GM21381 (cell line): ENCODE results near the gene KRTAP4-6.
"Not testable (repeated sequence)": the region's sequence is repeated elsewhere in the genome, so short reads cannot be mapped to it uniquely, and the experiment has no call there.

Source experiments
- ATAC-seq: cut with Tn5 transposase; IDR thresholded peaks from one replicate; pipeline ENCODE4 v1.9.1; 2021; ENCODE audit warnings: mild to moderate bottlenecking, moderate library complexity; ENCODE audit not compliant: unreplicated experiment

Gene KRTAP4-6

DNA sequence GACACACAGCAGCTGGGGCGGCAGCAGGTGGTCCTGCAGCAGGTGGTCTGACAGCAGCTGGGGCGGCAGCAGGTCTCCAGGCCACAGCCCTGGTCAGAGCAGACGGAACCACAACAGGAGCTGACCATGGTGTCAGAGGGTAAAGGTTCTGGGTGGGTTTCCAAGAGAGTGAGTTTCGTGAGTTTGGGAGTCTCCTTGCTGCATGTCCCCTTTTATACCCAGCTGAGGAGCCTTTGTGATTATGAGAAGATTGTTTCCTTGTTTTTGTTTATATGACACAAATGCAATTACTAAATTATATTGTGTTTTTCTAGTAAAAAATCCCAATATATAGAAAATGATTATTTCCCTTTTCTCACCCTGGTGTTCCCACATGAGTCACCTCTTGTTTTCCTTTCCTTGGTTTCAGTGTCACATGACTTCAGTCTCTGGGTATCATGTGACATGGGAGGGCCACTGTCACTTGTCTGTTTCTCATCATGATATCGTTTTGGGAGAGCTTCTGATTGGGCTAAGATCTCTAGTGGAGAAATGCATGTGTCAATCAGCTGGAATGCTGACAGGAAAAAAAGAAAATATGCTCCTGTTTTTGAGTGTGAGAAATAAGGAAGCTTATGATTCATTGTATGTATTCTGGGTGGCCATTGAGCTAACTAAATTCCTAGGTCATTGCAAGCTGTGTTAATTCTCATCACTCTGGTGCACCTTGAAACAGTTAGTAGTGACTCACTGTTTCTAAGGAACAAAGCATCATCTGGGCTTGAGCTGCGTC lies at the start of gene KRTAP4-6:
Gene KRTAP4-6 (minus strand): TSS at position 185 of the 772 bp plus-strand sequence. CDS start 57 bp downstream, at position 128.
- ATAC-seq = no peak

DNA sequence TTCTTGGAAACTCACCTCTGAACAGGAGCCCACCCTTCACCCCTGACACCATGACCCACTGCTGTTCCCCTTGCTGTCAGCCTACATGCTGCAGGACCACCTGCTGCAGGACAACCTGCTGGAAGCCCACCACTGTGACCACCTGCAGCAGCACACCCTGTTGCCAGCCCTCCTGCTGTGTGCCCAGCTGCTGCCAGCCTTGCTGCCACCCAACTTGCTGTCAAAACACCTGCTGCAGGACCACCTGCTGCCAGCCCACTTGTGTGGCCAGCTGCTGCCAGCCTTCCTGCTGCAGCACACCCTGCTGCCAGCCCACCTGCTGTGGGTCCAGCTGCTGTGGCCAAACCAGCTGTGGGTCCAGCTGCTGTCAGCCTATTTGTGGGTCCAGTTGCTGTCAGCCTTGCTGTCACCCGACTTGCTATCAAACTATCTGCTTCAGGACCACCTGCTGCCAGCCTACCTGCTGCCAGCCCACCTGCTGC lies 49.5 kb upstream of the KRTAP4-6 start, which contains the start of gene KRTAP9-1:
Gene KRTAP9-1 (plus strand): TSS at position 51 of the 482 bp plus-strand sequence. CDS start 0 bp downstream, at position 51.
- ATAC-seq = not testable (repeated sequence)

DNA sequence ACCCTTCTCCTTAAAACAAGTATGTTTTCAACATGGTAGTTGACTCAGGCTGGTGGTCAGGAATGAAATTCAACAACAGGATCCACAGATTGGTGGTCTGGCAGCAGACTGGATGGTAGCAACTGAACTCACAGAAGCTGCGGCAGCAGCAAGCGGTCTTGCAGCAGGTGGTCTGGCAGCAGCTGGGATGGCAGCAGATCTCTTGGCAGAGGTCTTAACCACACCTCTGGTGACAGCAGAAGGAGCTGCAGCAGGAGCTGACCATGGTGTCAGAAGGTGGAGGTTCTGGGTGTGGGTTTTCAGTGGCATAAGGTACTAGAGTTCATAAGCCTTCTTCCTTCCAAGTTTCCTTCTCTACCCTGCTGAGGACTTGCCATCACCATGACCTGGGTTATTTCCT lies 46.5 kb upstream of the KRTAP4-6 start:
- no peak for ATAC-seq

DNA sequence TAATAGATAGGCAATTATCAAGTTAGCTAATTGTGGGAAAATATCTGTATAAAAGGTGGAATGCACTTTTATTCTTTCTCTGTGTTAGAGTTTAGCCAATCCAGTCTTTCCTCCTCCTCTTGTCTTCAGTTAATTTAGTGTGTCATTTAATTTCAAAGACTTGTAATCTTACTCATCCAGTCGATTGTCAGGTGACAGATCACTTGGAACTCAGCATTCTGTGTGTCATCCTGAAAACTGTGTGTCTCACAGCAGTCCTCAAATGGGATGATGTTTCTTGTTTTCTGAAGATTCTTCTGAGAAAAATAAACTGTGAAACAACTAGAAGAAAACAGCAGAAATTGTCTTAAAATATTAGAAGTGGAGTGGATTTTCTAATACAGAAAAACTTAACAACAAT lies 44.7 kb upstream of the KRTAP4-6 start:
- ATAC-seq = no peak

DNA sequence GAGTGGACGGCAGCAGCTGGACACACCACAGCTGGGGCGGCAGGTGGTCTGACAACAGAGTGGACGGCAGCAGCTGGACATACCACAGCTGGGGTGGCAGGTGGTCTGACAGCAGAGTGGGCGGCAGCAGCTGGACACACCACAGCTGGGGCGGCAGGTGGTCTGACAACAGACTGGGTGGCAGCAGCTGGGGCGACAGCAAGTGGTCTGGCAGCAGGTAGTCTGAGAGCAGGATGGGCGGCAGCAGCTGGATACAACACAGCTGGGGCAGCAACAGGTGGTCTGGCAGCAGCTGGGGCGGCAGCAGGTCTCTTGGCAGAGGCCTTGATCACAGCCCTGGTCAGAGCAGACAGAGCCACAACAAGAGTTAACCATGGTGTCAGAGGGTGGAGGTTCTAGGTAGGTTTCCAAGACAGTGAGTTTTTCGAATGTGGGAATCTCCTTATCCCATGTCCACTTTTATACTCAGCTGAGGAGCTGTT lies 44.2 kb upstream of the KRTAP4-6 start, which contains the start of gene KRTAP4-1:
Gene KRTAP4-1 (minus strand): TSS at position 432 of the 482 bp plus-strand sequence. CDS start 57 bp downstream, at position 375.
- ATAC-seq = no peak

DNA sequence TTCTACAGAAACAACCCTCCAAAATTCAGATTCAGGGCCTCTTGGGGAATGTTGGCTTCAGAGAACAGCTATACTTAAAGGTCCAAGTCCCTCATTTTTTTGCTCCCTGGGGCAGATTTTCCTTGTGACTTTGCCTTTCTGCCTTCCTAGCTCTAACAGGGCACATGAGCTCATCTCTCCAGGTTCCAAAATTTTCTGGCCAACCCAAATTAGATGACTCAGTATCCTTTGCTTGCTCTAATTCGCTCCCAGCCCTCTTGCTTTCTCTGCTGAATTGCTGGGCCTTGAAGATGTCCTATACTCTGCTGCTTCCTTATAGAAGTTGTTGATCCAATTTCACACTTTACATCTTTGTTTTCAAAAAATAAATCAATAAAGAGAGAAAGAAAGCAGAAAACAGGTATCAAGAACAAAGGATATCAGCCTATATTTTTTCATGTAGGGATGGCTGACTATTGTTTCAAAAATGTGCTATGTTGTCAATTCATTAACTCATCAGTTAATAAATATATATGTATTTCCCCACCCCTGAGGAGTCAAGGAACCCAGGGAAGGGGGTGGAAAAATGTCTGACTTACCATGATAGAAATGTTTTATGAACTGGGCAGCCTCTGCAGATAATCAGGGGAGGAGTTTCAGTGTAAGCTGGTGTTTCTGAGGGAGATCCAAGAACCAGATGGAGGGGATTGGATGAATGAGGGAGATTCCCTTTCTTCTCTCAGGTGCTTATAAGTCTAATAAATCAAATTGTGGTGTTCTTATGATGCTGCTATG lies 38.7 kb upstream of the KRTAP4-6 start:
- no peak for ATAC-seq

DNA sequence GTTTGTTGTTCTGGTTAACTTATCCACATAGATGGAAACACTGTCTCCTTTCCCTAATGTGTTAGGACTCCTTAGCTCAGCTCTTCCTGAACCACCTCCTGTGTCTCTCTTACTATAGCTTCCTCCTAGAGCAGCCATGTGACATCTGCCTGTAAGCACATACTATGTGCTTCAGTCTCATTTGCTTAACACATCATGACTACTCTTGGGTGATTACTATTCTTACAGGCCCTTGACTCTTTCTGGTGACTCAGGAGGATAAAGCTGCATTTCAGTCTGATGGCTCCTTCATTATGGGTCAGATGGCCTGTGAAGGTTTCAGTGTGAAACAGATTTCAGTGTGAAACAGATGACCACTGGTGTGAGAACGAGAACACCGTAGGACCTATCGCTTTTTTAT lies 38.0 kb upstream of the KRTAP4-6 start:
- no peak for ATAC-seq

DNA sequence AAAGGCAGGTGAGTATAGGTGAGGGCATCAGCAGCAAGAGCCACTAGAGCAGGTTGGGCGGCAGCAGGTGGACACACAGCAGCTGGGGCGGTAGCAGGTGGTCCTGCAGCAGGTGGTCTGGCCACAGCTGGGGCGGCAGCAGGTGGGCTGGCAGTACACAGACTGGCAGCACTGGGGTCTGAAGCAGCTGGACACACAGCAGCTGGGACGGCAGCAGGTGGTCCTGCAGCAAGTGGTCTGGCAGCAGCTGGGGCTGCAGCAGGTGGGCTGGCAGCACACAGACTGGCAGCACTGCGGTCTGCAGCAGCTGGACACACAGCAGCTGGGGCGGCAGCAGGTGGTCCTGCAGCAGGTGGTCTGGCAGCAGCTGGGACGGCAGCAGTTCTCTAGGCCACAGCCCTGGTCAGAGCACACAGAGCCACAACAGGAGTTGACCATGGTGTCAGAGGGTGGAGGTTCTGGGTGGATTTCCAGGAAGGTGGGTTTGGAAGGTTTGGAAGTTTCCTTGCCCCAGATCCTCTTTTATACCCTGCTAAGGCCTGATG lies 37.5 kb upstream of the KRTAP4-6 start, which contains the start of gene KRTAP4-2:
Gene KRTAP4-2 (minus strand): TSS at position 495 of the 545 bp plus-strand sequence. CDS start 57 bp downstream, at position 438.
- no peak for ATAC-seq

DNA sequence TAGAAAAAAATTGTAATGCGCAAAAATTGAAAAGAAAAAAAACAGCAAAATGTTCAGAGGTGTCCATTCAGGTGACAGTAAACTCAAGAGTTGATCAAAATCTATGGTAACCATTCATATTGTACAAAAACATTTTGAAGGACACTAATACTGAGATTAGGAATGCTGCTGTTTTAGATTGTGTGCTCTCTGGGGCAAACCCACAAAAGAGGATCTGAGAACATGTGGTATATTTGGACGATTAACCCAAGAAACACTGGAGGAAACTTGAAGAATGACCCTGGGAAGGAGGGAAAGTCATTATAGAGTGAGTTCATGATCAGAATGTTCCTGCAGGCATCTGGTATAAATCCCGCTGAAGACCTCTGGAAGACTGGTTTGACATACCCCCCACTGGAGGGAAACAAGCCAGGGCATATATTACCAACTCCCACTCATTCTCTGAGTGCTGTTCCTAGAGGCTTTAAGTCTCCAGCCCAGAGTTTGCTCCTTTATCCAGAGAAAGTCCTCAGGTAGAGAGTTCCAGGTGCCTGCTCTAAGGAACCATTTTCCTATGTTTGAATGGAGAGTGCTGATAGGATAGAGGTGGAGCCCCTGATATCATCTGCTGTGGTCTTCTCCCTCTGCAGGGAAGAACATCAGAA lies 36.5 kb upstream of the KRTAP4-6 start:
- ATAC-seq = no peak

DNA sequence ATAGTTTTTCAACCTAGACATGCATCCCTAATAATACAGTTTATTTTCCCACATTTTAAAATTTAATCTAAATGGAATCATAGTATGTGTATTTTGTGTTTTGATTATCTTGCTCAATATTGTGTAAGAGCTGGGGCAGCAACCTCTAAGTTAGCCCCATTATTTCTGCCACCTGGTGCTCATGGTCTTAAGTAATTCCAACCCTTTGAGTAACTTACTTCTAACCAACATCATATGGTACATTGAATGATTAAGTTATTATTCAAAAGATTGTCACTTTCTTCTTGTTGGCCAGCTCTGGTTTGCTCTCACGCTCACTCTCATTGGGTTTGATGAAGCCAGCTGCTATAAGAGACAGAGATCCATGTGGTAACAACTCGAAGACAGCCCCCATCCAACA lies 31.5 kb upstream of the KRTAP4-6 start:
- ATAC-seq = no peak

DNA sequence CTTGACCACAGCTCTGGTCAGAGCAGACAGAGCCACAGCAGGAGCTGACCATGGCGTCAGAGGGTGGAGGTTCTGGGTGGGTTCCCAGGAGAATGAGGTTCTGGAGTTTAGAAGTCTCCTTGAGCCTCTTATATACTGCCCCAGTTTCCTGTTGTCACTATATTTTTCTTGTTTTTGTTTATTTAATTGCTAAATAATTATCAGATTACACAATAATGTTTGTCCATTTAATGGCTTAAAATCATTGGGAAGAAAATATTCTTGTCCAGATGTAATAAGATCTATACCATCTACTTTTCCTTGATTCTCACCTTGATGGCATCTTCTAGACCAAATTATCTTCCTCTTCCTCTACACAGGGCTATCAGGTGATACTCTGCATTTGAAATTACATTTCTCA lies 27.8 kb upstream of the KRTAP4-6 start, which contains the start of gene KRTAP4-3:
Gene KRTAP4-3 (minus strand): TSS at position 101 of the 400 bp plus-strand sequence. CDS start 49 bp downstream, at position 52.
- no peak for ATAC-seq

DNA sequence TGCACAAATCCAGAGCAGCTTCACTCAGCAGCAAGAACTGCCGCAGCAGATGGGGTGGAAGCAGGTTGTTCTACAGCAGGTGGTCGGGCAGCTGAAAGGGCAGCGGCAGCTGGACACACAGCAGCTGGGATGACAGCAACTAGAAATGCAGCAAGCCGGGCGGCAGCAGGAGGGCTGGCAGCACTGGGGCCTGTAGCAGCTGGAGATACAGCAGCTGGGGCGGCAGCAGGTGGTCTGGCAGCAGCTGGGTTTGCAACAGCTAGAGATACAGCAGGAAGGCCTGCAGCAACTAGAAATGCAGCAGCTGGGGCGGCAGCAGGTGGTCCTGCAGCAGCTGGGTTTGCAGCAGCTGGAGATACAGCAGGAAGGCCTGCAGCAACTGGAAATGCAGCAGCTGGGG lies 27.2 kb upstream of the KRTAP4-6 start:
- ATAC-seq = no peak

DNA sequence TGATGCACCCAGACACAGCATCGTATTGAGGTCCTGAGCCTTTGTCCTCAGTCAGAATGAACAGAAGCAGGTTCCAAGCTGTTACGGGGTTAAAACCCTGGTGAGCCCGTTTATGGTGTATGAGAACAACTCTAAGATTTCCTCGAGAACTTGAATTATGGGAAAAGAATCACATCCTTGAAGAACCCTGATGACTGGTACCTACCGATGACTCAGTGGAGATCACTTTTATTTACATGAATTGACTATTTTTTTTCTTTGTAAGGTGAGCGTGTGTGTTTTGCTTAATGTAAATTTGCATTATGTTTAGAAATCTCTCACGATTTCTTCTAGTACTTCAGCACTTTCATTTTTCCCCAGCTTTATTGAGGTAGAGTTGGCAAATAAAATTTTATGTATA lies 23.5 kb upstream of the KRTAP4-6 start:
- ATAC-seq = no peak

DNA sequence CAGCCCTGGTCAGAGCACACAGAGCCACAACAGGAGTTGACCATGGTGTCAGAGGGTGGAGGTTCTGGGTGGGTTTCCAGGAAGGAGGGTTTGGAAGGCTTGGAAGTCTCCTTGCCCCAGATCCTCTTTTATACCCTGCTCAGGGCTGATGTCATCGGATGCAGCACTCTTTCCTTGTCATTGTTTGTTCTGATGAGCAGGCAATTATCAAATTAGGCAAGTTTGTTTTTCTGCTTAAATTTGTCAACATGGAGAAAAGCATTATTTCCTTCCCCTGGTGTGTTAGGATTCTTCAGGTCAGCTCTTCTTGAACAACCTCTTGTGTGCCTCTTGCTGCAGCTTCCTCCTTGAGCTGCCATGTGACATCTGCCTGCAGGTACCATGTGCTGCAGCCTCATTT lies 20.3 kb upstream of the KRTAP4-6 start, which contains the start of gene KRTAP4-4:
Gene KRTAP4-4 (minus strand): TSS at position 101 of the 400 bp plus-strand sequence. CDS start 57 bp downstream, at position 44.
- ATAC-seq = no peak

DNA sequence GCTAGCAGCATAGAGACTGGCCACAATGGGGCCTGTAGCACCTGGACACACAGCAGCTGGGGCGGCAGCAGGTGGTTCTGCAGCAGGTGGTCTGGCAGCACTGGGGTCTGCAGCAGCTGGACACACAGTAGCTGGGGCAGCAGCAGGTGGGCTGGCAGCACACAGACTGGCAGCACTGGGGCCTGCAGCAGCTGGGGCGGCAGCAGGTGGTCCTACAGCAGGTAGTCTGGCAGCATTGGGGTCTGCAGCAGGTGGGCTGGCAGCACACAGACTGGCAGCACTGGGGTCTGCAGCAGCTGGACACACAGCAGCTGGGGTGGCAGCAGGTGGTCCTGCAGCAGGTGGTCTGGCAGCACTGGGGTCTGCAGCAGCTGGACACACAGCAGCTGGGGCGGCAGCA lies 19.8 kb upstream of the KRTAP4-6 start:
- ATAC-seq = not testable (repeated sequence)

DNA sequence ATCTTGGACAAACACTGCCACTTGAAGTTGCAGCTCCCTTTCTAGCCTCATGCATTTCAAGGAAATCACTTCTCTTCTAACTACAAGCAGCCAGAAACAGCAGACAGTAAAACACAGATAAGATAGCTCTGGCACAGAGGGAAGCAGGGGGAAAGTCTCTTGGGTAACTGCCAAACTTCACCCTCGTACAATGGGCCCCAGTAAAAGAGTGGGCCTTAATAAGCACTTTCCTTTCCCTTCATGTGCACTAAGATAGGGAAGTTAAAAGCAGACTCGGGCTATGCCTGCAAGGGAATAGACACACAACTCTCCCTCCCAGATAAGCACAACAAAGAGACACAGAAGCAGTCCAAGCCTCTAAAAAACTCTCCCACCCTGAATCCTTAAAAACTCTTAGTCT lies 13.5 kb upstream of the KRTAP4-6 start:
- ATAC-seq = no peak

DNA sequence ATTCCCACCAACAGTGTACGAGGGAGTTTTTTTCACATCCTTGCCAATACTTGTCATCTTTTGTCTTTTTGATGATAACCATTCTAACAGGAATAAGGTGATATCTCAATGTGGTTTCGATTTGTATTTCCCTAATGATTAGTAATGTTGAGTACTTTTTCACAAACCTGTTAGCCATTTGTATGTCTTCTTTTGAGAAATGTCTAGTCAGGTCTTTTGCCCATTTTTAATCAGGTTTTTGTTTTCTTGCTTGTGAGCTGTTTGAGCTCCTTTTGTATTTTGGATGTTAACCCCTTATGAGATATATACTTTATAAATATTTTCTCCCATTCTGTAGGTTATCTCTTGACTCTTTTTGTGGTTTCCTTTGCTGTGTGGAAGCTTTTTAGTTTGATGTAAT lies 11.2 kb upstream of the KRTAP4-6 start:
- no peak for ATAC-seq

DNA sequence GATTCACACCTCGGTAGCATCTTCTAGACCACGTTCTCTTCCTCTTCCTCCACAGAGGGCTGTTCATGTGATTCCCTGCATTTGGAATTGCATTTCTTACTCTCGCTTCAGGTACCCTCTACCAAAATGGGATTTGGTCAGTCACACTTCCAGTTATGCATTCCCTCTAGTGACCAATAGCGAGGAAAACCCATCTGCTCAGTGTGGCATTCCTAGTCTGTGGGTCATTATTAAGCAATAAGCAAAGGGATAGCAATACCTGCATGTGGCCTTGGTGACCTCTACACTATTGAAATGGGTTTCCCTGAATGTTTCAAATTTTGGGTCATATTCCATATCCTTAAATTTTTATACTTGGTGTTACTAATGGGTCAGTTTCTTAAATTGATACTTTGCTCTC lies 9.7 kb upstream of the KRTAP4-6 start:
- ATAC-seq = no peak

DNA sequence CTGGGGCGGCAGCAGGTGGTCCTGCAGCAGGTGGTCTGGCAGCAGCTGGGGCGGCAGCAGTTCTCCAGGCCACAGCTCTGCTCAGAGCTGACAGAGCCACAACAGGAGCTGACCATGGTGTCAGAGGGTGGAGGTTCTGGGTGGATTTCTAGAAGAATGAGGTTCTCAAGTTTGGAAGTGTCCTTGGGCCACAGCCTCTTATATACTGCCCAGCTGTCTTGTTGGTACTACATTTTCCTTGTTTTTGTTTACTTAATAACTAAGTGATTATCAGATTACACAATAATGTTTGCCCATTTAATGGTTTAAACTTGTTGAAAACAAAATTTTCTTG lies 9.3 kb upstream of the KRTAP4-6 start, which contains the start of gene KRTAP4-5:
Gene KRTAP4-5 (minus strand): TSS at position 174 of the 334 bp plus-strand sequence. CDS start 58 bp downstream, at position 116.
- ATAC-seq = no peak

DNA sequence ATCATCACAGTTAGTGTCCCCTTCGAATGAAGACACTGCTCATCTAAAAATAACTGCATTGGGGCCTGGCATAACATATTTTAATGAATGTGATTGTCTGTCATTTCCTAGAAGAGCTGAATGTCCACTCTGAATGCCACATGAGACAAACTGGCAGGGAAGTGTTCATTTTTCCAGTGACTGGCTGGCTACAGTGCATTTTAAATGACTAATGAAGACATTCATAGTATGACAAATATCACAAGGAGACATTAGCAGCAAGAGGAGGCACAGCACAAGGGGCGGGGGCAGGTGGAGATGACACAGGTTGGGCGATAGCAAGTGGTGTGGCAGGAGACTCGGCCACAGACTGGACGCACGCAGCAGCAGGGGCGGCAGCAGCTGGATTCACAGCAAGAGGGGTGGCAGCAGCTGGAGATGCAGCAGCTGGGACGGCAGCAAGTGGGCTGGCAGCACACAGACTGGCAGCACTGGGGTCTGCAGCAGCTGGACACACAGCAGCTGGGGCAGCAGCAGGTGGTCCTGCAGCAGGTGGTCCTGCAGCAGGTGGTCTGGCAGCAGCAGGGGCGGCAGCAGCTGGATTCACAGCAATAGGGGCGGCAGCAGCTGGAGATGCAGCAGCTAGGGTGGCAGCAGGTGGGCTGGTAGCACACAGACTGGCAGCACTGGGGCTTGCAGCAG lies 8.8 kb upstream of the KRTAP4-6 start:
- not testable (repeated sequence) for ATAC-seq
